ENCODE results near the gene SRRM4. TPM values are rescaled to one million over a fixed set of nuclear protein-coding genes. Genes with fewer than 3 reads are reported as not detected.

Gene SRRM4
- total RNA-seq, 1 donor = not detected

DNA sequence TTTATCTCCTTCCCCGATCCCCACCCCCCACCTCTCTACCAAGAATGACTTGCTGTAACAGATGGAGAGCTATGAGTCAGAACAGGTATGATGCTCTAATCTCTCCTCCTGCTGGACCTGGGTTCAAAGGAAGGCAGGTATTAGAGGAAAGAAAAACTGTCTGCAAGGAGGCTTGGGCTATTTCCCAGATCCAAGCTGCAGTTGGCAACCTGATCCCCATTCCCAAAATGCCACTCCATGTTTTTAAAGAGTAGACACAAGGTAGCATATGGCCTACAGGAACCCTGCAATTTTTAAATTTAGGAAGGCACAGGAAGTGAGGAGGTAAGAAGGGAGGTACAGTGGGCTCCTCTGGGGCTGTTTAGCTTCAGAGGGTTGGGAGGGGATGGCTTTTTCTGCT is 33.0 kb downstream of the SRRM4 start:
- Histone ChIP-seq H3K9me3 (ENCODE audit: low read depth, low read length) (peaks cover 4% of the 10 kb centered on the region), H3K4me3 (ENCODE audit: insufficient read depth, low read length) (no peak overlapping the region), H4K20me1 (ENCODE audit: insufficient read depth, low read length) (no peaks in the 10 kb centered on the region), H3K27ac (ENCODE audit: low read depth, low read length) (no peak overlapping the region), H3K79me2 (ENCODE audit: insufficient read depth, low read length) (no peaks in the 10 kb centered on the region), H3K36me3 (ENCODE audit: insufficient read depth, low read length) (no peaks in the 10 kb centered on the region), H2AFZ (ENCODE audit: low read length) (no peak overlapping the region), H3K4me1 (ENCODE audit: insufficient read depth, low read length) (no peaks in the 10 kb centered on the region), H3K4me2 (ENCODE audit: insufficient read depth, low read length) (no peak overlapping the region), H3K27me3 (ENCODE audit: insufficient read depth, low read length) (no peaks in the 10 kb centered on the region)
- DNase-seq (ENCODE audit: insufficient read length, low spot score, missing footprints) = no peak
- TF ChIP-seq, protein P1, sequence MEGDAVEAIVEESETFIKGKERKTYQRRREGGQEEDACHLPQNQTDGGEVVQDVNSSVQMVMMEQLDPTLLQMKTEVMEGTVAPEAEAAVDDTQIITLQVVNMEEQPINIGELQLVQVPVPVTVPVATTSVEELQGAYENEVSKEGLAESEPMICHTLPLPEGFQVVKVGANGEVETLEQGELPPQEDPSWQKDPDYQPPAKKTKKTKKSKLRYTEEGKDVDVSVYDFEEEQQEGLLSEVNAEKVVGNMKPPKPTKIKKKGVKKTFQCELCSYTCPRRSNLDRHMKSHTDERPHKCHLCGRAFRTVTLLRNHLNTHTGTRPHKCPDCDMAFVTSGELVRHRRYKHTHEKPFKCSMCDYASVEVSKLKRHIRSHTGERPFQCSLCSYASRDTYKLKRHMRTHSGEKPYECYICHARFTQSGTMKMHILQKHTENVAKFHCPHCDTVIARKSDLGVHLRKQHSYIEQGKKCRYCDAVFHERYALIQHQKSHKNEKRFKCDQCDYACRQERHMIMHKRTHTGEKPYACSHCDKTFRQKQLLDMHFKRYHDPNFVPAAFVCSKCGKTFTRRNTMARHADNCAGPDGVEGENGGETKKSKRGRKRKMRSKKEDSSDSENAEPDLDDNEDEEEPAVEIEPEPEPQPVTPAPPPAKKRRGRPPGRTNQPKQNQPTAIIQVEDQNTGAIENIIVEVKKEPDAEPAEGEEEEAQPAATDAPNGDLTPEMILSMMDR (IDR thresholded peaks at IDR 0.05; ENCODE audit: extremely low read depth, low read depth, low read length) = no peak

DNA sequence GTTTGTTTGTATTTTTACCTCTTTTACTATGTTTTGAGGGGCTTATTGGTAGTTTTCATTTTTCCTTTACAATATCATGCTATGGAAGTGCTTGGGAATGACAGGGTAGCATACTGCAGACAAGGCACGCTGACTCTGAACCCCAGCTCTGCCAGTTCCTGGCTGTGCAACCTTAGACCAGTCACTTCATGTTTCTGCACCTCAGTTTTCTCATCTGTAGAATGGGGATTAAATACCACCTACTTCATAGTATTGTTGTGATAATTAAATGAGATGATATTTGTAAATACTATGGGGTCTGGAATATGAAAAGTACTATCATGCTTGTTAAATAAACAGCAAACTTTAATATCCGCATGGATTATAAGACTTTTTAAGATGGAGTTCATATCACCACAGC is 35.4 kb downstream of the SRRM4 start:
- DNase-seq (ENCODE audit: insufficient read length, low spot score, missing footprints) = no peak
- Histone ChIP-seq H3K27ac (ENCODE audit: low read depth, low read length) (no peak overlapping the region), H3K4me2 (ENCODE audit: insufficient read depth, low read length) (no peak overlapping the region), H3K27me3 (ENCODE audit: insufficient read depth, low read length) (no peaks in the 10 kb centered on the region), H3K79me2 (ENCODE audit: insufficient read depth, low read length) (no peaks in the 10 kb centered on the region), H2AFZ (ENCODE audit: low read length) (no peak overlapping the region), H3K36me3 (ENCODE audit: insufficient read depth, low read length) (no peaks in the 10 kb centered on the region), H3K4me3 (ENCODE audit: insufficient read depth, low read length) (no peak overlapping the region), H3K4me1 (ENCODE audit: insufficient read depth, low read length) (no peaks in the 10 kb centered on the region), H4K20me1 (ENCODE audit: insufficient read depth, low read length) (no peaks in the 10 kb centered on the region), H3K9me3 (ENCODE audit: low read depth, low read length) (peaks cover 2% of the 10 kb centered on the region)
- TF ChIP-seq, protein P1 (IDR thresholded peaks at IDR 0.05; ENCODE audit: extremely low read depth, low read depth, low read length) = no peak

DNA sequence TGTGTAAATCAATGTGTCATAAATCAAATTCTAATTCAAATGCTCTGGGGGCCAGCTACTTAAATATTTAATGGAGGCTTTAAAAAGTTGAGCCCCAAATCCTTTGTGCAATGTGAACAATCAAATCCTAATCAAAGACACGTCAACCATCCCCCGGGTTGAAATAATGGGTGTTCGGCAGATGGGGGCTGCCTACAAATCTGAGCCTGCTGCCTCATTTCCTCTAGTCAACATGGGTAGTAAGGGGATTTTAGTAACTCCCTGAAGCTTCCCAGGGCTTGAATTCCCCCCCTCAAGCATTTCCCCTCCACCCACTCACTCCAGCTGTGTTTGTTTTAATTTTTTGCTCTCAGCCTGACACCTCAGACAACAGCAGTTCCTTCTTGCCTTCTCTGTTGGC is 37.8 kb downstream of the SRRM4 start:
- no peak for DNase-seq (ENCODE audit: insufficient read length, low spot score, missing footprints)
- TF ChIP-seq, protein P1 (IDR thresholded peaks at IDR 0.05; ENCODE audit: extremely low read depth, low read depth, low read length) = no peak
- Histone ChIP-seq H3K4me3 (ENCODE audit: insufficient read depth, low read length) (no peak overlapping the region), H3K27me3 (ENCODE audit: insufficient read depth, low read length) (no peaks in the 10 kb centered on the region), H3K9me3 (ENCODE audit: low read depth, low read length) (peaks cover 2% of the 10 kb centered on the region), H2AFZ (ENCODE audit: low read length) (no peak overlapping the region), H3K36me3 (ENCODE audit: insufficient read depth, low read length) (no peaks in the 10 kb centered on the region), H3K79me2 (ENCODE audit: insufficient read depth, low read length) (no peaks in the 10 kb centered on the region), H3K27ac (ENCODE audit: low read depth, low read length) (no peak overlapping the region), H4K20me1 (ENCODE audit: insufficient read depth, low read length) (no peaks in the 10 kb centered on the region), H3K4me2 (ENCODE audit: insufficient read depth, low read length) (no peak overlapping the region), H3K4me1 (ENCODE audit: insufficient read depth, low read length) (no peaks in the 10 kb centered on the region)

DNA sequence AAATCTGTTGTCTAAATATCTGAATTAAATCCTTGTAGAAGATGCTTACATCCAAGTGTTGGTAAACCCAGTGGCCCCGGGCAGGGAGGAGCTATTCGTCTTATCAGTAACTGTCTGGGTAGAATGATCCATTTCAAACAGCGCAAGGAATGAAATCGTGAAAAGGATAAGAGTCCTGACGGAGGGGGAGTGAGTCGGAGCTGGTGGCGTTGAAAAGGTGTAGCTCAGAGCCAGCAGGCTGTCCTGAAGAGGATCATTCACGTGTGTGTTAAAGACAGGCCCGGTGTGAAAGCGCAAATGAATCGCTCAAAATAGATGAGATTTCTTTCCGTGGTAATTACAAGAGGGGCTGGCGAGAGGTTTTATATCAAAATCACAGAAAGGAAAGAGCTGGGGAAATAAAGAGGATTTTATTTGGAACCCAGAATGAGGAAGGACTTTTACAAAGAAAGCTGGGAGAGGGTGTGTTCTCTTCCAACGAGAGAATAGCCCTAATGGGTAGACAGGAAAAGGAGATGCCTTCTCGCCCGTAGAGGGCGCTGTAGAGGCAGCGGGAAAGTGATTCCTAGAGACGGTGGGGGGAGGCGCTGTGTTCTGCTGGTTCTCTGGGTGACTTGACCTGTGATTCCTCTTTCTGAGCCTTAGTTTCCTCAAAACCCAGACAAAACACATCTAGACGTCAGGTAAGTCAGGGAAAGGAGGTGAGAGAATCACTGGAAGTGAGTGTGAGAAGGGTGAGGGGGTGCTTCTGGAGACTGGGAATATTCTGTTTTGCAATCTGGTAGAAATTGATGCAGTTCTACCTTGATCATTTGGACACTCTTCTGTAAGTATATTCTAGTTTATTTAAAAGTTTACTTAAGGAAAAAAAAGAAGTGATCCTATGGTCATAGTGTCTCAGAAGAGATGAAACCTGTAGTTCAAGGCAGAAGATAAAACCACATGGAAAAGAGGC is 39.3 kb downstream of the SRRM4 start:
- no peak overlapping the region for H3K27ac ChIP-seq (ENCODE audit: low read depth, low read length)
- H4K20me1 ChIP-seq (ENCODE audit: insufficient read depth, low read length) = no peaks in the 10 kb centered on the region
- peaks cover 2% of the 10 kb centered on the region for H3K9me3 ChIP-seq (ENCODE audit: low read depth, low read length)
- H3K4me3 ChIP-seq (ENCODE audit: insufficient read depth, low read length) = no peak overlapping the region
- TF ChIP-seq, protein P1 (IDR thresholded peaks at IDR 0.05; ENCODE audit: extremely low read depth, low read depth, low read length) = no peak
- no peak overlapping the region for H3K4me2 ChIP-seq (ENCODE audit: insufficient read depth, low read length)
- H3K36me3 ChIP-seq (ENCODE audit: insufficient read depth, low read length) = no peaks in the 10 kb centered on the region
- no peaks in the 10 kb centered on the region for H3K79me2 ChIP-seq (ENCODE audit: insufficient read depth, low read length)
- no peak overlapping the region for H2AFZ ChIP-seq (ENCODE audit: low read length)
- no peak for DNase-seq (ENCODE audit: insufficient read length, low spot score, missing footprints)
- no peaks in the 10 kb centered on the region for H3K4me1 ChIP-seq (ENCODE audit: insufficient read depth, low read length)
- H3K27me3 ChIP-seq (ENCODE audit: insufficient read depth, low read length) = no peaks in the 10 kb centered on the region

All from osteoblast (primary cell).